Measurements from ENCODE around the gene LMF1. TPM values are rescaled to one million over a fixed set of nuclear protein-coding genes. Genes with fewer than 3 reads are reported as not detected.

The LMF1 gene
- total RNA-seq, 2 experiments from 2014 or later, result 11.4 to 29.6 TPM

DNA sequence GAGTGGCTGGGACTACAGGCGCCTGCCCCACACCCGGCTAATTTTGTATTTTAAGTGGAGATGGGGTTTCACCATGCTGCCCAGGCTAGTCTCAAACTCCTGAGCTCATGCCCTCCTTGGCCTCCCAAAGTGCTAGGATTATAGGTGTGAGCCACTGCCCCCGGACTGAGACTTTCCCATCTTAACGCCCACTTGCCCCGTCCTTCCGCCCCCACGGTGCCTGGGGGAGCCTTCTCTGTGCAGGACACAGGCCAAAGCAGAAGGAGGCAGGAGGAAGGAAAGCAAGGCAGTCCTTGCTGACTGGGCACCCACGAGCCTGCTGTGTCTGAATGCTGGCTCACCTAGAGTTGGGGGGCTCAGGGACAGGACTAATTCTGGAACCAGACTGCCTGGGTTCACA is 152.7 kb downstream of the LMF1 start:
- peaks cover 8% of the 10 kb centered on the region for H3K27me3 Mint-ChIP-seq
- DNase-seq (no peak), ATAC-seq (no peak)
- no peak overlapping the region for H3K27ac Mint-ChIP-seq
- no peaks in the 10 kb centered on the region for H3K9me3 Mint-ChIP-seq (ENCODE audit: low read depth)
- no peak overlapping the region for H3K4me3 Mint-ChIP-seq
- CTCF ChIA-PET, result no interaction called here
- no peaks in the 10 kb centered on the region for H3K36me3 Mint-ChIP-seq
- peaks cover 12% of the 10 kb centered on the region for H3K4me1 Mint-ChIP-seq

- DNase-seq (no peak), ATAC-seq (no peak)
- CTCF ChIA-PET, result no interaction called here
- Mint-ChIP-seq H3K4me1 (peaks cover 12% of the 10 kb centered on the region), H3K36me3 (no peaks in the 10 kb centered on the region), H3K4me3 (no peak overlapping the region), H3K9me3 (ENCODE audit: low read depth) (no peaks in the 10 kb centered on the region), H3K27ac (no peak overlapping the region), H3K27me3 (peaks cover 14% of the 10 kb centered on the region)
These were observed 153.5 kb downstream of the LMF1 start for GRCh38 chr16:817001-817906.

DNA sequence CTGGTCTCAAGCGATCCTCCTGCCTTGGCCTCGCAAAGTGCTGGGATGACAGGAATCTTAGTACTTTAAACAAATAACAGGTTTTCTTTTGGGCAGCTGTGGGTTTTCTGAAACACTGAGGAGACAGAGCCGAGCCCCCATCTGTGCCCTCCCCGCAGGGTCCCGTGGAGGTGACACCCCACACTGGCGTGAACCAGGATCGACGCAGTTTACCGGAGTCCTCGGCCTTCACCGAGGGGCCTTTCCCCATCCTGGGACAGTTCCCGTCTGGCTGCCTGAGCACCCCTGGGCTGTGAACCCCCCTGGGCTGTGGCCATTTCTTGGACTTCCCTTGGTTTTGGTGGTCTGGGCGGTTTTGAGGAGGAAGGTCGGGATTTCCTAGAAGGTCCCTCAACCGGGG is 154.9 kb downstream of the LMF1 start:
- H3K9me3 Mint-ChIP-seq (ENCODE audit: low read depth), result no peaks in the 10 kb centered on the region
- H3K4me1 Mint-ChIP-seq, result peaks cover 12% of the 10 kb centered on the region
- CTCF ChIA-PET, result interaction anchor here (2.1 kb wide), 1 partner anchor 243 kb away, joined by 5 read pairs; no protein-coding TSS in a partner anchor

GRCh38 chr16:814974-815373 is 155.8 kb downstream of the LMF1 start:
- Mint-ChIP-seq H3K27ac (no peak overlapping the region), H3K36me3 (no peaks in the 10 kb centered on the region), H3K4me3 (no peak overlapping the region), H3K4me1 (peaks cover 8% of the 10 kb centered on the region), H3K27me3 (peaks cover 16% of the 10 kb centered on the region), H3K9me3 (ENCODE audit: low read depth) (no peaks in the 10 kb centered on the region)
- ATAC-seq, result no peak
- CTCF ChIA-PET, result interaction anchor here (1.1 to 2.1 kb wide), 3 partner anchors 240 to 288 kb away, joined by 3 to 5 read pairs (median 4); no protein-coding TSS in a partner anchor
- DNase-seq, result no peak

More for the DNA sequence above, 154.9 kb downstream of the LMF1 start:
- ATAC-seq (no peak), DNase-seq (no peak)
- Mint-ChIP-seq H3K27ac (no peak overlapping the region), H3K4me3 (no peak overlapping the region), H3K36me3 (no peaks in the 10 kb centered on the region), H3K27me3 (peaks cover 16% of the 10 kb centered on the region)

GRCh38 chr16:813916-814412 is 156.8 kb downstream of the LMF1 start:
- Mint-ChIP-seq H3K27me3 (peaks cover 16% of the 10 kb centered on the region), H3K4me3 (no peak overlapping the region), H3K4me1 (no peaks in the 10 kb centered on the region), H3K9me3 (ENCODE audit: low read depth) (no peaks in the 10 kb centered on the region), H3K27ac (no peak overlapping the region), H3K36me3 (no peaks in the 10 kb centered on the region)
- CTCF ChIA-PET, result interaction anchor here (1.4 to 2.1 kb wide), 2 partner anchors 241 to 245 kb away, joined by 4 to 5 read pairs; no protein-coding TSS in a partner anchor
- no peak for DNase-seq
- ATAC-seq, result no peak

- H3K4me1 Mint-ChIP-seq, result peaks cover 3% of the 10 kb centered on the region
- H3K4me3 Mint-ChIP-seq, result no peak overlapping the region
- H3K9me3 Mint-ChIP-seq (ENCODE audit: low read depth), result no peaks in the 10 kb centered on the region
- DNase-seq (peak; percentile 54), ATAC-seq (peak; percentile 81)
- no peaks in the 10 kb centered on the region for H3K36me3 Mint-ChIP-seq
- CTCF ChIA-PET, result interaction anchor here (1.5 kb wide), 1 partner anchor 290 kb away, joined by 3 read pairs; no protein-coding TSS in a partner anchor
- H3K27ac Mint-ChIP-seq, result no peak overlapping the region
- H3K27me3 Mint-ChIP-seq, result peaks cover 16% of the 10 kb centered on the region
These were observed 157.4 kb downstream of the LMF1 start for GRCh38 chr16:813204-813915.

DNA sequence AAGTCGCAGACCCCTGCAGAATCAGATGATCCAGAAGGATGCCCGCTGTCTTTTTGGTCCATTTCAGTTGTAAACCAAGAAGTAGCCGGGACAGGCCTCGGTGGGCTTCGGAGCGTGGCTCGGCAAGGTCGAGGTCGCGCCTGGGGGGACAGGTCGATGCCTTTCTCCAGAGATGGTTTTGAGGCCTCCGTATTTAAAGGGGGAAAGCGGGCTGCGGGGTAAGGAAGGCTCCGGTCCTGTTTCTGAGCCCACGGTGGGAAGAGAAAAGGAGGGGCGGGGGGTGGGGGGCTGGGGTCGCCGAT is 162.7 kb downstream of the LMF1 start:
- peak overlapping the region; percentile 93 for H3K4me3 Mint-ChIP-seq
- H3K9me3 Mint-ChIP-seq (ENCODE audit: low read depth), result no peaks in the 10 kb centered on the region
- no peak for DNase-seq
- H3K36me3 Mint-ChIP-seq, result no peaks in the 10 kb centered on the region
- CTCF ChIA-PET, result no interaction called here
- H3K27ac Mint-ChIP-seq, result peak overlapping the region; percentile 92
- ATAC-seq, result no peak
- H3K27me3 Mint-ChIP-seq, result peaks cover 8% of the 10 kb centered on the region
- H3K4me1 Mint-ChIP-seq, result peaks cover 12% of the 10 kb centered on the region

DNA sequence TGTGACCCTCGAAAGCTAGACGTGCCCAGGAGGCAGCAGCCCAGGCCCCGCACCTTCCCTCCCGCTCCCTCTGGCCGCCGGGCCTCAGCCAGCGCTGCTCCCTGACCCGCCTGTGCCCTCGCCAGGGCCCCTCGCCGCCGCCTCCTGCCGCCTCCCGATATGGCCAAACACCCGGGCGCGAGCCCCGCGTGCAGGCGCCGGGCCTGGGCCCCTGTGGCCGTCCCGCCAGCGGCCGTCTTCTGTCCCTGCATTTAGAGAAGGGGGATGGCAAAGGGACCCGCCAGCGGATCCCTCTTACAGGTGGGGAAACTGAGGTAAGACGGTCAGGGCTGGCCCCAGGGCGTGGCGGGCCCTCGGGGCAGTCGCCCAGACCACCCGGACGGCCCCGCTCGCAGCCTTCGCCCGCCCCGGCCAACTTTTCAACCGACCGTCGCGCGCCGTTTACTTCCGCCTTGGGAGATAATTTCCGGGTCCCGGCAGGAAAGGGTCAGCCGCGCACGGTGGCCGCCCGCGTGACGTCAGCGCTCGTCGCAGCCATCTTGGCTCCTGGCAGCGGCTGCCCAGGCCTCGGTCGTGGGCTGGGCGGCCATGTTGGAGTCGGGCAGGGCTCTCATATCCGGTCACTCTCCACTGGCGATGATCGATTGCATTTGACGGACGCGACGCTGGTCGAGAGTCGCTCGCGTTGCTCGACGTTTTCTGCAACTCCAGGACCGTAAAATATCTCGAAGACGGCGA is 163.3 kb downstream of the LMF1 start:
- ATAC-seq (peak; percentile 97), DNase-seq (peak; percentile 95)
- Mint-ChIP-seq H3K27ac (peak overlapping the region; percentile 92), H3K36me3 (no peaks in the 10 kb centered on the region), H3K27me3 (peaks cover 4% of the 10 kb centered on the region), H3K9me3 (ENCODE audit: low read depth) (no peaks in the 10 kb centered on the region), H3K4me1 (peaks cover 12% of the 10 kb centered on the region), H3K4me3 (peak overlapping the region; percentile 93)
- CTCF ChIA-PET, result interaction anchor here (0.9 to 1.7 kb wide), 4 partner anchors 19 to 296 kb away, joined by 3 to 5 read pairs (median 4); partner anchors contain the start of genes CHTF18 and RPUSD1

DNA sequence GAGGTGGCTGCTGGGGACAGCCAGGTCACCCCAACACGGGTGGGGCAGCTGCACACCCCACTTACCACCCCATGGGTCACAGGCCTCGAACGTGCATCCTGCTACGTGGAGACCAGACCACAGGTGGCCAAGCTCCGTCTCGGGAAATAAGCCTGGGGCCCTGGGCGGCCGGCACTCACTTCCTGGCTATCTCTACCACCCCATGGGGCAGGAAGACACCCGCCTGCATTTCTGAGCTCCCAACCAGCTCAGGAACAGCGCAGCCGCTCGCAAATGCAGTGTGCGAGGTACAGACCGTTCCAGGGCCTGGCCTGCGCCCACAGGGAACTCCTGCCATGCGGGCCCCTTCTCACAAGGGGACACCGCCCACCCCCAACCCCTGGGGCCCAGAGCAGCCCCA is 165.3 kb downstream of the LMF1 start:
- H3K36me3 Mint-ChIP-seq, result no peaks in the 10 kb centered on the region
- no peaks in the 10 kb centered on the region for H3K9me3 Mint-ChIP-seq (ENCODE audit: low read depth)
- no peak for DNase-seq
- CTCF ChIA-PET, result interaction anchor here (0.9 to 1.7 kb wide), 2 partner anchors 17 to 20 kb away, joined by 3 to 5 read pairs; partner anchors contain the start of genes CHTF18 and RPUSD1
- peaks cover 8% of the 10 kb centered on the region for H3K27me3 Mint-ChIP-seq
- H3K27ac Mint-ChIP-seq, result no peak overlapping the region
- H3K4me3 Mint-ChIP-seq, result no peak overlapping the region
- no peak for ATAC-seq
- H3K4me1 Mint-ChIP-seq, result peaks cover 12% of the 10 kb centered on the region

- Mint-ChIP-seq H3K4me3 (no peak overlapping the region), H3K27me3 (peaks cover 10% of the 10 kb centered on the region), H3K27ac (no peak overlapping the region), H3K36me3 (no peaks in the 10 kb centered on the region), H3K9me3 (ENCODE audit: low read depth) (no peaks in the 10 kb centered on the region), H3K4me1 (peaks cover 12% of the 10 kb centered on the region)
- no peak for DNase-seq
- CTCF ChIA-PET, result interaction anchor here (0.9 kb wide), 2 partner anchors 19 kb away, joined by 3 read pairs; no protein-coding TSS in a partner anchor
- ATAC-seq, result no peak
These were observed 166.4 kb downstream of the LMF1 start for GRCh38 chr16:804193-805048.

- Mint-ChIP-seq H3K9me3 (ENCODE audit: low read depth) (no peaks in the 10 kb centered on the region), H3K36me3 (no peaks in the 10 kb centered on the region)
These were observed 167.1 kb downstream of the LMF1 start for GRCh38 chr16:803754-804080.

More at GRCh38 chr16:803754-804080, 167.1 kb downstream of the LMF1 start:
- H3K4me1 Mint-ChIP-seq, result peaks cover 12% of the 10 kb centered on the region
- CTCF ChIA-PET, result interaction anchor here (0.9 kb wide), 1 partner anchor 19 kb away, joined by 3 read pairs; no protein-coding TSS in a partner anchor
- no peak overlapping the region for H3K27ac Mint-ChIP-seq
- DNase-seq (no peak), ATAC-seq (no peak)
- H3K27me3 Mint-ChIP-seq, result peaks cover 10% of the 10 kb centered on the region
- H3K4me3 Mint-ChIP-seq, result no peak overlapping the region

Measured in activated CD8-positive, alpha-beta memory T cell treated with anti-CD3 and anti-CD28 coated beads, Interleukin-2, amount 10 ng/mL, durations not matched to agents 7 days and 5 days (primary cell).